SK-N-SH treated with all-trans-retinoic acid at 6 μM for 48 hours (cell line): Measurements from ENCODE around the gene MED27.

Source experiments
- ATAC-seq: fragments of 200-7000 bp; cut with Tn5 transposase; 3 replicates; pipeline ENCODE4 v1.9.1; 2020; ENCODE audit warnings: mild to moderate bottlenecking, moderate library complexity
- ARNTL ChIP-seq: fragments of 450-650 bp; formaldehyde crosslinking; IDR thresholded peaks from 2 replicates; pipeline ENCODE4 v1.5.0; 2020; ENCODE audit warnings: low read depth, mild to moderate bottlenecking, moderate library complexity, borderline replicate concordance
- CREB5 ChIP-seq: fragments of 250-450 bp; sonication (Bioruptor Pico); IDR thresholded peaks from 2 replicates; pipeline ENCODE4 v1.5.1; 2020; ENCODE audit warnings: low read depth, mild to moderate bottlenecking, moderate library complexity
- CSRNP3 ChIP-seq: fragments of 250-450 bp; sonication (Bioruptor Pico); IDR thresholded peaks from 2 replicates; pipeline ENCODE4 v1.5.1; 2021; ENCODE audit warnings: mild to moderate bottlenecking, moderate library complexity
- ESRRG ChIP-seq: fragments of 250-450 bp; sonication (Bioruptor Pico); IDR thresholded peaks from 2 replicates; pipeline ENCODE4 v1.6.1; 2021; ENCODE audit warnings: mild to moderate bottlenecking
- GLIS3 ChIP-seq: fragments of 250-450 bp; sonication (Bioruptor Pico); IDR thresholded peaks from 2 replicates; pipeline ENCODE4 v1.5.0; 2020; ENCODE audit warnings: mild to moderate bottlenecking, moderate library complexity
- ISL1 ChIP-seq: fragments of 250-450 bp; sonication (Bioruptor Pico); IDR thresholded peaks from 2 replicates; pipeline ENCODE4 v2.1.2; 2022; ENCODE audit warnings: mild to moderate bottlenecking, moderate library complexity
- POU6F1 ChIP-seq: fragments of 250-450 bp; sonication (Bioruptor Pico); IDR thresholded peaks from 2 replicates; pipeline ENCODE4 v1.8.0; 2021; ENCODE audit warnings: low read depth, mild to moderate bottlenecking, moderate library complexity, borderline replicate concordance
- PPARA ChIP-seq: fragments of 250-450 bp; sonication (Bioruptor Pico); IDR thresholded peaks from 2 replicates; pipeline ENCODE4 v1.5.0; 2020; ENCODE audit warnings: mild to moderate bottlenecking, borderline replicate concordance
- RARB ChIP-seq: fragments of 250-450 bp; sonication (Bioruptor Pico); IDR thresholded peaks from 2 replicates; pipeline ENCODE4 v1.8.0; 2021; ENCODE audit warnings: mild to moderate bottlenecking, moderate library complexity
- SNAI2 ChIP-seq: fragments of 250-450 bp; sonication (Bioruptor Pico); IDR thresholded peaks from 2 replicates; pipeline ENCODE4 v1.5.0; 2020; ENCODE audit warnings: mild to moderate bottlenecking, moderate library complexity
- TCF4 ChIP-seq: fragments of 250-450 bp; sonication (Bioruptor Pico); IDR thresholded peaks from 2 replicates; pipeline ENCODE4 v1.8.0; 2021; ENCODE audit warnings: mild to moderate bottlenecking, moderate library complexity, borderline replicate concordance
- ZC3H10 ChIP-seq: fragments of 250-450 bp; sonication (Bioruptor Pico); IDR thresholded peaks from 2 replicates; pipeline ENCODE4 v1.5.1; 2021; ENCODE audit warnings: mild to moderate bottlenecking, moderate library complexity
- ZFP3 ChIP-seq: fragments of 250-450 bp; sonication (Bioruptor Pico); IDR thresholded peaks from 2 replicates; pipeline ENCODE4 v1.5.0; 2020; ENCODE audit warnings: mild to moderate bottlenecking, moderate library complexity
- ZFP30 ChIP-seq: fragments of 450-650 bp; formaldehyde crosslinking; IDR thresholded peaks from 2 replicates; pipeline ENCODE4 v1.5.0; 2022; ENCODE audit warnings: mild to moderate bottlenecking, moderate library complexity
- ZNF565 ChIP-seq: fragments of 450-650 bp; formaldehyde crosslinking; conservative IDR thresholded peaks from 2 replicates; pipeline ENCODE4 v1.5.0; 2020; ENCODE audit warnings: low read depth, mild to moderate bottlenecking, moderate library complexity
- ZNF70 ChIP-seq: fragments of 450-650 bp; formaldehyde crosslinking; IDR thresholded peaks from 2 replicates; pipeline ENCODE4 v1.5.0; 2020; ENCODE audit warnings: mild to moderate bottlenecking, moderate library complexity
- TF ChIP-seq, protein P1 (sequence below): fragments of 250-450 bp; sonication (Bioruptor Pico); IDR thresholded peaks from 2 replicates; pipeline ENCODE4 v1.5.0; 2020; ENCODE audit warnings: mild to moderate bottlenecking, moderate library complexity
- TF ChIP-seq, protein P2 (sequence below): fragments of 250-450 bp; sonication (Bioruptor Pico); IDR thresholded peaks from 2 replicates; pipeline ENCODE4 v1.8.0; 2020; ENCODE audit warnings: mild to moderate bottlenecking, moderate library complexity, borderline replicate concordance

MED27 gene

DNA sequence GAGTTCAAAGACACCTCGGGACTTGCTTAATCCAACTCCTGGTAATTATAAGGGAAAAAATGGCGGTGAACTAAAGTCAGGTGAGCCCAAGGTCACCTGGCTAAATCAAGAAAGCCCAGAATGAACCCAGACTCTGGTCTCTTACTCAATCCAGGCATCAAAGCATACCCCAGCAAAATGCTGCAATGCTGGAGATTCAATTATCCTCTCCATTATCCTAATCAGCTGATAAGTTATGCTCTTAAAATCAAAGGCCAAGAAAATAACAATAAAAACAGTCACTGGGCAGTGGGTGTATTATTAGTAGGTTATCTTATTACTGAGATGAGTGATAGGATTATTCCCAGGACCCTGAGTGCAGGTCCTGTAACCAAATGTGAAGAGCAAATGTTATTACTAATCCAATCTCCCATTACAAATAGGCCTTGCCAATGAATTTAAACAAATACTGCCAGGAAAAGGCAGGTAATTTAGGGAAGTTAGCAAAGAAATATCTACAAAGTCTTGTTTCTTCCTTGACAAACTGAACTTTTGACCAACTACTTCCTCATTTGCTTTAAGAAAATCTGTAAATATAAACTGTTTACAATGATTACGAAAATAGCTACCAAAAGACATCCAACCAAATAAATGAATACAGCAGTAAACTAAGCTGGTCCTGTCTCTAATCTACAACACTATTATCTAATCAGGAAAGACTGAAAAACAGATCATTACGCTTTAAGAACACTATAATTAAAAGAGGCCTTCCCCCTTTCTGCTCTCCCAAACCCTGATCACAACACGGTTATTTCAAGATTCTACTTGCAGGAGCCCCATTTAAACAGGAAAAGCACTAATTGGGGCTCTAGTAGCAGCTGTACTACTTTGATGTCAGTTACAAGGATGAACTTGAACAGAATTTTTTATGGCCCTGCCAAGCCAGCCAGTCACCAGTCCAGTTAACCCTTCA is 103.2 kb downstream of the MED27 start:
- no peak for ATAC-seq
- TF ChIP-seq RARB (CRISPR knock-in tag): no peak
- peak; percentile 10; the same call in 1 of the 2 replicates for TF ChIP-seq CSRNP3 (CRISPR knock-in tag)
- 0 out of 2 replicates have a peak, but pooled peaks have one; percentile 62 for TF ChIP-seq ZFP3
- TF ChIP-seq, protein P1, sequence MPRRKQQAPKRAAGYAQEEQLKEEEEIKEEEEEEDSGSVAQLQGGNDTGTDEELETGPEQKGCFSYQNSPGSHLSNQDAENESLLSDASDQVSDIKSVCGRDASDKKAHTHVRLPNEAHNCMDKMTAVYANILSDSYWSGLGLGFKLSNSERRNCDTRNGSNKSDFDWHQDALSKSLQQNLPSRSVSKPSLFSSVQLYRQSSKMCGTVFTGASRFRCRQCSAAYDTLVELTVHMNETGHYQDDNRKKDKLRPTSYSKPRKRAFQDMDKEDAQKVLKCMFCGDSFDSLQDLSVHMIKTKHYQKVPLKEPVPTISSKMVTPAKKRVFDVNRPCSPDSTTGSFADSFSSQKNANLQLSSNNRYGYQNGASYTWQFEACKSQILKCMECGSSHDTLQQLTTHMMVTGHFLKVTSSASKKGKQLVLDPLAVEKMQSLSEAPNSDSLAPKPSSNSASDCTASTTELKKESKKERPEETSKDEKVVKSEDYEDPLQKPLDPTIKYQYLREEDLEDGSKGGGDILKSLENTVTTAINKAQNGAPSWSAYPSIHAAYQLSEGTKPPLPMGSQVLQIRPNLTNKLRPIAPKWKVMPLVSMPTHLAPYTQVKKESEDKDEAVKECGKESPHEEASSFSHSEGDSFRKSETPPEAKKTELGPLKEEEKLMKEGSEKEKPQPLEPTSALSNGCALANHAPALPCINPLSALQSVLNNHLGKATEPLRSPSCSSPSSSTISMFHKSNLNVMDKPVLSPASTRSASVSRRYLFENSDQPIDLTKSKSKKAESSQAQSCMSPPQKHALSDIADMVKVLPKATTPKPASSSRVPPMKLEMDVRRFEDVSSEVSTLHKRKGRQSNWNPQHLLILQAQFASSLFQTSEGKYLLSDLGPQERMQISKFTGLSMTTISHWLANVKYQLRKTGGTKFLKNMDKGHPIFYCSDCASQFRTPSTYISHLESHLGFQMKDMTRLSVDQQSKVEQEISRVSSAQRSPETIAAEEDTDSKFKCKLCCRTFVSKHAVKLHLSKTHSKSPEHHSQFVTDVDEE (CRISPR knock-in tag): peak; percentile 92
- TF ChIP-seq ISL1 (CRISPR knock-in tag): peak; percentile 74
- peak; percentile 69 for TF ChIP-seq TCF4 (CRISPR knock-in tag)
- no peak for TF ChIP-seq ARNTL (CRISPR knock-in tag)
- TF ChIP-seq PPARA (CRISPR knock-in tag): 0 out of 2 replicates have a peak, but pooled peaks have one; percentile 64
- no peak for TF ChIP-seq CREB5 (CRISPR knock-in tag)
- peak; percentile 26; the same call in 1 of the 2 replicates for TF ChIP-seq GLIS3 (CRISPR knock-in tag)

- no peak for TF ChIP-seq ESRRG (CRISPR knock-in tag)
- ATAC-seq: no peak
These were observed 106.8 kb downstream of the MED27 start for GRCh38 chr9:131972889-131973288.

GRCh38 chr9:131971482-131972074 is 108.1 kb downstream of the MED27 start:
- ATAC-seq: peak; percentile 70
- TF ChIP-seq, protein P1 (CRISPR knock-in tag): no peak
- TF ChIP-seq RARB (CRISPR knock-in tag) (no peak), TCF4 (CRISPR knock-in tag) (peak; percentile 71), PPARA (CRISPR knock-in tag) (no peak), CREB5 (CRISPR knock-in tag) (0 out of 2 replicates have a peak, but pooled peaks have one; percentile 26), CSRNP3 (CRISPR knock-in tag) (no peak), POU6F1 (no peak), GLIS3 (CRISPR knock-in tag) (no peak), ARNTL (CRISPR knock-in tag) (no peak), ZFP30 (no peak), ESRRG (CRISPR knock-in tag) (no peak), SNAI2 (CRISPR knock-in tag) (no peak), ZNF70 (CRISPR knock-in tag) (no peak), ZC3H10 (CRISPR knock-in tag) (no peak), ZNF565 (no peak)
- TF ChIP-seq, protein P2, sequence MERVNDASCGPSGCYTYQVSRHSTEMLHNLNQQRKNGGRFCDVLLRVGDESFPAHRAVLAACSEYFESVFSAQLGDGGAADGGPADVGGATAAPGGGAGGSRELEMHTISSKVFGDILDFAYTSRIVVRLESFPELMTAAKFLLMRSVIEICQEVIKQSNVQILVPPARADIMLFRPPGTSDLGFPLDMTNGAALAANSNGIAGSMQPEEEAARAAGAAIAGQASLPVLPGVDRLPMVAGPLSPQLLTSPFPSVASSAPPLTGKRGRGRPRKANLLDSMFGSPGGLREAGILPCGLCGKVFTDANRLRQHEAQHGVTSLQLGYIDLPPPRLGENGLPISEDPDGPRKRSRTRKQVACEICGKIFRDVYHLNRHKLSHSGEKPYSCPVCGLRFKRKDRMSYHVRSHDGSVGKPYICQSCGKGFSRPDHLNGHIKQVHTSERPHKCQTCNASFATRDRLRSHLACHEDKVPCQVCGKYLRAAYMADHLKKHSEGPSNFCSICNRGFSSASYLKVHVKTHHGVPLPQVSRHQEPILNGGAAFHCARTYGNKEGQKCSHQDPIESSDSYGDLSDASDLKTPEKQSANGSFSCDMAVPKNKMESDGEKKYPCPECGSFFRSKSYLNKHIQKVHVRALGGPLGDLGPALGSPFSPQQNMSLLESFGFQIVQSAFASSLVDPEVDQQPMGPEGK (CRISPR knock-in tag): no peak
